Neural crest cell (in vitro differentiated cells): ENCODE measurements around the gene GNAQ. TPM values are rescaled to one million over a fixed set of nuclear protein-coding genes. Genes with fewer than 3 reads are reported as not detected.

Experiments used
- DNase-seq: peaks from one replicate; pipeline ENCODE4 v3.0.0; 2021; ENCODE audit warnings: low read depth, mixed read lengths, low spot score
- H3K27ac Mint-ChIP-seq: one replicate; pipeline ENCODE4 v1.8.0; 2021; ENCODE audit warnings: mild to moderate bottlenecking, mixed read lengths; ENCODE audit not compliant: unreplicated experiment
- H3K27me3 Mint-ChIP-seq: 2 replicates; pipeline ENCODE4 v1.8.0; 2021; ENCODE audit warnings: low read depth, mild to moderate bottlenecking, mixed read lengths
- H3K36me3 Mint-ChIP-seq: 2 replicates; pipeline ENCODE4 v1.8.0; 2021; ENCODE audit warnings: low read depth, mild to moderate bottlenecking, mixed read lengths
- H3K4me1 Mint-ChIP-seq: 2 replicates; pipeline ENCODE4 v1.8.0; 2021; ENCODE audit warnings: mixed read lengths
- H3K4me3 Mint-ChIP-seq: one replicate; pipeline ENCODE4 v1.8.0; 2021; ENCODE audit warnings: mild to moderate bottlenecking, mixed read lengths
- H3K9me3 Mint-ChIP-seq: 2 replicates; pipeline ENCODE4 v1.8.0; 2021; ENCODE audit warnings: mixed read lengths
- total RNA-seq: library from RNA; stranded (reverse); gene quantifications from 2 replicates; pipeline ENCODE4 v1.2.1, GENCODE V29; 2021
- TF ChIP-seq, protein P1 (sequence below): fragments of 200-600 bp; sonication (generic); conservative IDR thresholded peaks from 2 replicates; pipeline ENCODE4 v1.5.0; 2021; ENCODE audit warnings: antibody characterized with exemption, mild to moderate bottlenecking

The GNAQ gene
- total RNA-seq, 1 donor from 2014 or later, result 53.3 TPM

DNA sequence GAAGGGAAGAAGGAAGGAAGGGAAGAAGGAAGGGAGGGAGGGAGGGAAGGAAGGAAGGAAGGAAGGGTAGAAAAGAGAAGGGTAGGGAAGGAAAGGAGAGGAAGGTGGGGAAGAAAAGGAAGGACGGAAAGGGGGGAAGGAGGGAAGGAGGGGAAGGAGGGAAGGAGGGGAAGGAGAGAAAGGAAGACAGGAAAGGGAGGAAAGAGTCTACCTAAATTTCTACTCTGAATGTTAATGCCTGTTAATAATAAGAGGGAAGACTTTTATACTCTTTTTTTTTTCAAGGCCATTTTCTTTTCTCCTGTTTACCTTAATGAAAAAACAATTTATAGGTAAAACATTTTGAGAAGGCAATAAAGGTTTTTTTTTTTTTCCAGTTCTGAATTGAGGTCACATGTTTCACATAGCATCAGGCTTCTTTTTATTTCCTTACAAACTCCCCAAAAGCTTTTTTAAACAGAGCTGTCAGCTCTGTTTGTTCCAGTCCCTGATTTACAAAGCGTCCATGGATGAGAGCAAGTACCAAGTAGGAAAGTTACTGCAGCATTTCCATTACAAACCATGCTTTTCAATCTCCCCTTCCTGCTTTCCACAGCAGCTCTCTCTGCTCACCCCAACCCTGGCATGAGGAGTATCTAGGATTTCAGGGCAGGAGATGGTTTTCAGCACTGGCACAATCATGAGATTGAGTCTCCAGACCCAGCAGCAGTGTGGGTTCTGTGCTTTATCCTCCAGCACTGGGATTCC lies 173.9 kb downstream of the GNAQ start:
- Mint-ChIP-seq H3K27ac (peak overlapping the region; percentile 1), H3K36me3 (peaks cover 27% of the 10 kb centered on the region), H3K4me3 (no peak overlapping the region), H3K4me1 (peaks cover 33% of the 10 kb centered on the region), H3K27me3 (no peaks in the 10 kb centered on the region), H3K9me3 (peaks cover 12% of the 10 kb centered on the region)
- DNase-seq, result no peak
- TF ChIP-seq, protein P1, sequence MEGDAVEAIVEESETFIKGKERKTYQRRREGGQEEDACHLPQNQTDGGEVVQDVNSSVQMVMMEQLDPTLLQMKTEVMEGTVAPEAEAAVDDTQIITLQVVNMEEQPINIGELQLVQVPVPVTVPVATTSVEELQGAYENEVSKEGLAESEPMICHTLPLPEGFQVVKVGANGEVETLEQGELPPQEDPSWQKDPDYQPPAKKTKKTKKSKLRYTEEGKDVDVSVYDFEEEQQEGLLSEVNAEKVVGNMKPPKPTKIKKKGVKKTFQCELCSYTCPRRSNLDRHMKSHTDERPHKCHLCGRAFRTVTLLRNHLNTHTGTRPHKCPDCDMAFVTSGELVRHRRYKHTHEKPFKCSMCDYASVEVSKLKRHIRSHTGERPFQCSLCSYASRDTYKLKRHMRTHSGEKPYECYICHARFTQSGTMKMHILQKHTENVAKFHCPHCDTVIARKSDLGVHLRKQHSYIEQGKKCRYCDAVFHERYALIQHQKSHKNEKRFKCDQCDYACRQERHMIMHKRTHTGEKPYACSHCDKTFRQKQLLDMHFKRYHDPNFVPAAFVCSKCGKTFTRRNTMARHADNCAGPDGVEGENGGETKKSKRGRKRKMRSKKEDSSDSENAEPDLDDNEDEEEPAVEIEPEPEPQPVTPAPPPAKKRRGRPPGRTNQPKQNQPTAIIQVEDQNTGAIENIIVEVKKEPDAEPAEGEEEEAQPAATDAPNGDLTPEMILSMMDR, result no peak

DNA sequence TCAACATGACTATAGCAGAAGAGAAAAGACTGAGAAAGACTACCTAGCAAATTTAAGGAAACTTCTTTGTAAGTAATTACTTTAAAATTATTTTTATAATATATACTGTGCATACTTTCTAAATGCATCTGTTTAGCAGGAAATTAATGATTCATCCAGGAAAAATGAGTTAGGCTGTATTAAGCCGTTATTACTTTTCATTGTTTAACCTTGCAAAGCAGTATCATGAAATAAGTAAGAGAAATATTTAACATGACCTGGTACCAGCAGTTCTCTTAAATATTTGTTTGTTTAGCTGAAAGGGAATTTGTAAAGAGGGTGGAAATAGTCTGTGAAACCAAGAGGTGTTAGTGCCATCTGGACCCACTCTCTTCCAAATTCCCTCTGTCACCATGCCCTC lies 175.0 kb downstream of the GNAQ start:
- Mint-ChIP-seq H3K27ac (no peak overlapping the region), H3K4me1 (peaks cover 33% of the 10 kb centered on the region), H3K4me3 (no peak overlapping the region), H3K9me3 (peaks cover 10% of the 10 kb centered on the region), H3K36me3 (peaks cover 21% of the 10 kb centered on the region), H3K27me3 (no peaks in the 10 kb centered on the region)
- TF ChIP-seq, protein P1, result no peak
- DNase-seq, result no peak

DNA sequence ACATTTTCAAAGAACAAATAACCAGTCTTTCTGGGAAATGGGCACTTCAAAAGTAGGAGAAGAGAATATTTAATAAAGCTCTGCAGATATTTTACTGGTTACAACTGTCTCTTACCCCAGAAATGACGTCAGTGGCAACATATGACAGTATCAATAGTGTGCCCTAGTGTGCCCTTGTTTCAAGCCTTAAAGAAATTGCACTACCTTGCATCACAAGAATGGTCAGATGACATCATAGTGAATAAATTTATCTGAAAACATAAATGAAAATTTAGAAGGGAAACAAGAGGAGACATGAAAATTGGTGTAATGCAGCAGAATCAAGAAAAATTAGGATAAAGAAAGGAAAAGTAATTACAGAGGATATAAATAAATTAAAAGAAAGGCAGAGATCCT lies 176.7 kb downstream of the GNAQ start:
- Mint-ChIP-seq H3K27me3 (no peaks in the 10 kb centered on the region), H3K4me3 (no peak overlapping the region), H3K9me3 (peaks cover 3% of the 10 kb centered on the region), H3K36me3 (peaks cover 10% of the 10 kb centered on the region), H3K27ac (no peak overlapping the region), H3K4me1 (peaks cover 26% of the 10 kb centered on the region)
- DNase-seq, result no peak
- TF ChIP-seq, protein P1, result no peak

DNA sequence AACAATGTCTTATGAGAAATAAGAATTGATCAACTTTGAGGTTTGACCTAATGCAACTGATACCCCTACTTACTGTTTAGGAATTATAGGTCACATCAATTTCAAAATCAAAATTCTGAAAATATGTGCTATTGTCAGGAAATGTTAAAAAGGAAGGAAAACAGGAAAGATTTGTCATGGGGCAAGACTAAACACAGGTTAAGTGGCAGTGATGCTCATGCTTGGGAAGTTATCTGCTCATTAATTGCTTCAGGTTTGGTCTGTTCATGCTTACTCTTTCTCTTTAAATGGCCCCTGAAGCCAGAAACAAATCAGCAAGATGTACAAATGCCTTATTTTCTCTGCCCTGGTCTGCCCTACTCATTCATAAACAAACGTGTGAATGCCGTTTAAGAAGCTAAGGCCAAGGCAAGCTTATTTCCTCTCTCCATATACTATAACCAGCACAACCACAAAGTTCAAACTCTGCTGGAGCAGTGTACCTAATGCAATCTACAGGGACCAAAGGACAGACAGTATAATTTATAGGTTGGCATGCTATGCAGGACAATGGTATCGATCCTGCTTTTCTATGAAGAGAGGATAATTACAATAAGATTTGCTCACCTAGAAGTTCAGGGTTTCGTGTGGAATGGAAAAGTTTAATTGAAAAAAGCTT lies 177.2 kb downstream of the GNAQ start:
- H3K27me3 Mint-ChIP-seq, result no peaks in the 10 kb centered on the region
- H3K4me1 Mint-ChIP-seq, result peaks cover 29% of the 10 kb centered on the region
- H3K9me3 Mint-ChIP-seq, result peaks cover 3% of the 10 kb centered on the region
- TF ChIP-seq, protein P1, result no peak
- no peak for DNase-seq
- H3K4me3 Mint-ChIP-seq, result no peak overlapping the region
- peaks cover 10% of the 10 kb centered on the region for H3K36me3 Mint-ChIP-seq
- no peak overlapping the region for H3K27ac Mint-ChIP-seq

DNA sequence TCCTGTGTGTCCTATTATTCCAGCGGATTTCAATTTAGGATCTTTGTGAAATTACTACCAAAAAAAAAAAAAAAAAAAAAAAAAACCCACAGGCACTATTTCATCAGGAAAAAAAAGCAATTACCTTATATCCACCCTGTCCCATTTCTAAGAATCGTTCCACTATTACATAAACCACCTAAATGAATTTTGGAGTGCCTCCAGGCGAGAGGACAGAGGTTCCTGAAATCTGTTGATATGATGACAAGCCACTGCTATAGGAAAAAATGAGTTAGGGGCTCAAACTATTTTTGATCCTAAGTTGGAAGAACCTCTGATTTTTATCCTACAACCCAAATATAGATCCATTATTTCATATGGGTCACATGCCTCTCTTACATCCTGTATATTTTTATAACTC lies 177.9 kb downstream of the GNAQ start:
- DNase-seq, result no peak
- H3K9me3 Mint-ChIP-seq, result no peaks in the 10 kb centered on the region
- TF ChIP-seq, protein P1, result no peak
- H3K4me3 Mint-ChIP-seq, result no peak overlapping the region
- H3K27me3 Mint-ChIP-seq, result no peaks in the 10 kb centered on the region
- H3K4me1 Mint-ChIP-seq, result peaks cover 31% of the 10 kb centered on the region
- peaks cover 6% of the 10 kb centered on the region for H3K36me3 Mint-ChIP-seq
- no peak overlapping the region for H3K27ac Mint-ChIP-seq
